Suprapubic skin (tissue), 4 donors: ENCODE measurements around the gene EPB41L4A. TPM values are rescaled to one million over a fixed set of nuclear protein-coding genes. Genes with fewer than 3 reads are reported as not detected.

Experiments used
- DNase-seq, 2 donors: peaks; one replicate each; pipeline ENCODE4 v3.0.0-alpha.2; 2019; ENCODE audit warnings: low spot score in 2 of 2
- H3K27ac ChIP-seq: fragments of 200-600 bp; sonication (generic); one replicate; pipeline ENCODE4 v1.5.1; 2019
- H3K27me3 ChIP-seq: fragments of 200-600 bp; sonication (generic); one replicate; pipeline ENCODE4 v1.5.1; 2019
- H3K36me3 ChIP-seq: fragments of 200-600 bp; sonication (generic); one replicate; pipeline ENCODE4 v1.5.1; 2019
- H3K4me1 ChIP-seq: fragments of 200-600 bp; sonication (generic); one replicate; pipeline ENCODE4 v1.5.1; 2019
- H3K4me3 ChIP-seq: fragments of 200-600 bp; sonication (generic); one replicate; pipeline ENCODE4 v1.5.1; 2019; ENCODE audit warnings: mild to moderate bottlenecking
- H3K9me3 ChIP-seq: fragments of 200-600 bp; sonication (generic); one replicate; pipeline ENCODE4 v1.5.1; 2019
- CTCF ChIP-seq, 2 donors: fragments of 200-600 bp in 1 of 2; fragments of 450-650 bp in 1 of 2; sonication (generic) in 1 of 2; IDR thresholded peaks; one replicate each; pipeline ENCODE4 v1.5.1; 2016 to 2019; ENCODE audit warnings: antibody characterized with exemption in 2 of 2, mild to moderate bottlenecking in 1 of 2, moderate library complexity in 1 of 2
- EP300 ChIP-seq: sonication (generic); formaldehyde crosslinking; IDR thresholded peaks from one replicate; pipeline ENCODE4 v1.6.1; 2017; ENCODE audit warnings: antibody characterized with exemption
- POLR2A ChIP-seq, 2 donors: fragments of 450-650 bp; IDR thresholded peaks; one replicate each; pipeline ENCODE4 v1.6.1; 2017; ENCODE audit warnings: antibody characterized with exemption in 2 of 2, mild to moderate bottlenecking in 2 of 2, moderate library complexity in 2 of 2
- POLR2AphosphoS5 ChIP-seq, 3 donors: sonication (generic); formaldehyde crosslinking; IDR thresholded peaks; one replicate each; pipeline ENCODE4 v1.6.1; 2017; ENCODE audit warnings: antibody characterized with exemption in 3 of 3
- WGBS: methylation state at CpG from one replicate; pipeline ENCODE4 v1.1.5; 2018; 5-methylcytosine and 5-hydroxymethylcytosine counted together
- total RNA-seq, 4 donors: library from RNA; depleted of rRNA; stranded (reverse); fragments of >200 nt; gene quantifications; one replicate each; pipeline ENCODE4 v1.1.0, GENCODE V29; 2016

Gene EPB41L4A
- total RNA-seq, 4 donors from 2014 or later = 8.5 to 31.9 (median 12.8) TPM

GRCh38 chr5:112418659-112419163 lies 366 bp downstream of the EPB41L4A start:
- Histone ChIP-seq H3K36me3 (no peaks in the 10 kb centered on the region), H3K27ac (peak overlapping the region; percentile 88), H3K4me3 (peak overlapping the region; percentile 98), H3K27me3 (no peaks in the 10 kb centered on the region), H3K9me3 (no peaks in the 10 kb centered on the region), H3K4me1 (peaks cover 20% of the 10 kb centered on the region)
- DNase-seq = peak in 1 of 2 donors; percentile 64
- under 1% methylated on average over 29 of the region's 39 CpGs for WGBS
- TF ChIP-seq POLR2AphosphoS5 (IDR thresholded peaks at IDR 0.05) (no peak), CTCF (IDR thresholded peaks at IDR 0.05) (no peak), POLR2A (IDR thresholded peaks at IDR 0.05) (no peak), EP300 (no peak)

GRCh38 chr5:112417931-112418658 lies 982 bp downstream of the EPB41L4A start:
- WGBS = 1% methylated on average over 26 of the region's 26 CpGs

GRCh38 chr5:112415552-112415951 lies 3.5 kb downstream of the EPB41L4A start:
- H3K27me3 ChIP-seq = no peaks in the 10 kb centered on the region
- TF ChIP-seq POLR2AphosphoS5 (IDR thresholded peaks at IDR 0.05) (no peak), EP300 (no peak), CTCF (IDR thresholded peaks at IDR 0.05) (no peak), POLR2A (IDR thresholded peaks at IDR 0.05) (no peak)
- no peak overlapping the region for H3K4me3 ChIP-seq
- no peak for DNase-seq
- H3K4me1 ChIP-seq = peaks cover 37% of the 10 kb centered on the region
- WGBS = 89% methylated on average over 2 of the region's 2 CpGs
- no peak overlapping the region for H3K27ac ChIP-seq
- no peaks in the 10 kb centered on the region for H3K9me3 ChIP-seq
- H3K36me3 ChIP-seq = no peaks in the 10 kb centered on the region

More at GRCh38 chr5:112417931-112418658, 982 bp downstream of the EPB41L4A start:
- Histone ChIP-seq H3K27me3 (no peaks in the 10 kb centered on the region), H3K4me3 (peak overlapping the region; percentile 98), H3K27ac (peak overlapping the region; percentile 88), H3K4me1 (peaks cover 25% of the 10 kb centered on the region), H3K36me3 (no peaks in the 10 kb centered on the region), H3K9me3 (no peaks in the 10 kb centered on the region)
- TF ChIP-seq EP300 (no peak), CTCF (IDR thresholded peaks at IDR 0.05) (no peak), POLR2A (IDR thresholded peaks at IDR 0.05) (no peak), POLR2AphosphoS5 (IDR thresholded peaks at IDR 0.05) (no peak)
- peak; percentile 59 to 76 for DNase-seq

GRCh38 chr5:112413611-112414010 lies 5.5 kb downstream of the EPB41L4A start:
- no peak for DNase-seq
- H3K9me3 ChIP-seq = no peaks in the 10 kb centered on the region
- no peaks in the 10 kb centered on the region for H3K27me3 ChIP-seq
- H3K4me1 ChIP-seq = peaks cover 36% of the 10 kb centered on the region
- WGBS = 88% methylated on average over 3 of the region's 3 CpGs
- no peaks in the 10 kb centered on the region for H3K36me3 ChIP-seq
- no peak overlapping the region for H3K27ac ChIP-seq
- TF ChIP-seq POLR2AphosphoS5 (IDR thresholded peaks at IDR 0.05) = no peak
- TF ChIP-seq POLR2A (IDR thresholded peaks at IDR 0.05) = no peak
- no peak for TF ChIP-seq CTCF (IDR thresholded peaks at IDR 0.05)
- no peak for TF ChIP-seq EP300
- no peak overlapping the region for H3K4me3 ChIP-seq

- H3K27me3 ChIP-seq = no peaks in the 10 kb centered on the region
- H3K27ac ChIP-seq = peak overlapping the region; percentile 40
- H3K9me3 ChIP-seq = no peaks in the 10 kb centered on the region
- TF ChIP-seq POLR2A (IDR thresholded peaks at IDR 0.05) = no peak
- no peak overlapping the region for H3K4me3 ChIP-seq
- 41% methylated on average over 3 of the region's 3 CpGs for WGBS
- DNase-seq = no peak
- peaks cover 28% of the 10 kb centered on the region for H3K4me1 ChIP-seq
- no peaks in the 10 kb centered on the region for H3K36me3 ChIP-seq
Observed at GRCh38 chr5:112412346-112412745, 6.7 kb downstream of the EPB41L4A start.
